22Rv1 (cell line): ENCODE results near the gene ZNF274.
"Not testable (repeated sequence)": the region's sequence is repeated elsewhere in the genome, so short reads cannot be mapped to it uniquely, and the experiment has no call there.

Experiments used
- H3K27ac ChIP-seq: fragments of 450-650 bp; 2 replicates; pipeline ENCODE4 v1.5.1; 2017
- ZFX ChIP-seq: fragments of 450-650 bp; IDR thresholded peaks from 2 replicates; pipeline ENCODE4 v1.6.1; 2017; ENCODE audit warnings: antibody characterized with exemption, borderline replicate concordance
- TF ChIP-seq, protein P1 (sequence below): fragments of 450-650 bp; IDR thresholded peaks from 2 replicates; pipeline ENCODE4 v1.5.1; 2017; ENCODE audit warnings: mild to moderate bottlenecking

The ZNF274 gene

DNA sequence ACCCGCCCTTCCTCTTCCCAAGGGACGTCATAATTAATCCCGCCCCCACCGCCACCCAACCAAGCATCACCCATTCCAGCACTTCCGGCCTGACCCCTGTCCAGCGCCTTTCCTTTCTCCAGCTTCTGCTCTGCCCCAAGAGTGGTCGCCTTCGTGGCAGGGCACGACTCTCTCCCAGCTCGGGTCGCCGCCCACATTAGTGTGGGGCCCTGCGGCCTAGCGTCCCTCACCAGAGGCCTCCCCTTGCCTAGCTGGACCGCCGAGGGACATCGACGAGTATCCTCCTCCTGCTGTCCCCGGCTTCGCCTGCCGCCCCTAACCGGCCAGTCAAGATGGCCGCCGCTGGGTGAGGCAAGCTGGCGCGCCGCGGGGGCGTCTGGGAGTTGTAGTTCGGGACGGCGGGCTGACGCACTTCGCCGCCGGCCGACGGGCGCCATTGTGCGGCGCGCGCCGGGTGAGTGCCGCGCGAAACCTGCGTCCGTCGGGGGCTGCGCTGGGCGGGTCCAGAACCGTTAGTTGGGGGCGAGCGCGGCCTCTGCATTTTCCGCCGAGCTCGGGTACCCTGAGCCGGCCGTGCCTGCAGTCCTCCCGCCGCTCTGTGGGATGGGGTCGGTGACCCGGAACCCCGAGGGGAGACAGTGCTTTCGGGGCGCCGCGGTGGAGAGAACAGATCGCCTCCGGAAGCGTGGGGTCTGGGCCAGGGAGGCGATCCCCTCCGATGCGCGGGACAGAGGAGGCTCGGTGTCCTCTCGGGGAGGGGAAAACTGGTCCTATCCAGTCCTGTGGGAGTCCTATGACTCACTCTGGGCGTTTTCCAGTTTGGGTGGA, at the start of gene ZNF274:
Gene ZNF274 (plus strand): TSS at position 73 of the 828 bp plus-strand sequence. CDS start 905 bp downstream, outside the sequence.
- TF ChIP-seq ZFX = no peak
- TF ChIP-seq, protein P1, sequence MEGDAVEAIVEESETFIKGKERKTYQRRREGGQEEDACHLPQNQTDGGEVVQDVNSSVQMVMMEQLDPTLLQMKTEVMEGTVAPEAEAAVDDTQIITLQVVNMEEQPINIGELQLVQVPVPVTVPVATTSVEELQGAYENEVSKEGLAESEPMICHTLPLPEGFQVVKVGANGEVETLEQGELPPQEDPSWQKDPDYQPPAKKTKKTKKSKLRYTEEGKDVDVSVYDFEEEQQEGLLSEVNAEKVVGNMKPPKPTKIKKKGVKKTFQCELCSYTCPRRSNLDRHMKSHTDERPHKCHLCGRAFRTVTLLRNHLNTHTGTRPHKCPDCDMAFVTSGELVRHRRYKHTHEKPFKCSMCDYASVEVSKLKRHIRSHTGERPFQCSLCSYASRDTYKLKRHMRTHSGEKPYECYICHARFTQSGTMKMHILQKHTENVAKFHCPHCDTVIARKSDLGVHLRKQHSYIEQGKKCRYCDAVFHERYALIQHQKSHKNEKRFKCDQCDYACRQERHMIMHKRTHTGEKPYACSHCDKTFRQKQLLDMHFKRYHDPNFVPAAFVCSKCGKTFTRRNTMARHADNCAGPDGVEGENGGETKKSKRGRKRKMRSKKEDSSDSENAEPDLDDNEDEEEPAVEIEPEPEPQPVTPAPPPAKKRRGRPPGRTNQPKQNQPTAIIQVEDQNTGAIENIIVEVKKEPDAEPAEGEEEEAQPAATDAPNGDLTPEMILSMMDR = no peak

GRCh38 chr19:58134244-58134643, 48.6 kb upstream of the ZNF274 start:
- no peak overlapping the region for H3K27ac ChIP-seq
- TF ChIP-seq ZFX = no peak
- TF ChIP-seq, protein P1 = no peak

More for the DNA sequence above, at the start of gene ZNF274:
- peak within 1 kb of the TSS; percentile 95 for H3K27ac ChIP-seq

DNA sequence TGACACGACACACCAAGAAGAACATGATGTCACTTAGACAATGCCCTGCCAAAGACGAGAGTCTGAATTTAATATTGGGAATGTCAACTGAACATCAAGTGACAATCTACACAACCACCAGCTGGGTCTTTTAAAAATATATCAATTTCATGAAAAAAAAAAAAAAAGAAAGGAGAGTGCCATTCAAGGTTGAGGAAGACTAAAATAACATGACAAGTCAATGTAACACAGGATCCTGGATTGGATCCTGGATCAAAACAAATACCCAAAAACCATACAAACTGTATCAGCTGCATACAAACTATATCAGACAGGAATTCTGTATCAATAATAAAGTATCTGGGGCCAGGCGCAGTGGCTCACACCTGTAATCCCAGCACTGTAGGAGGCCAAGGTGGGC, 37.0 kb upstream of the ZNF274 start:
- no peak for TF ChIP-seq ZFX
- TF ChIP-seq, protein P1 = no peak
- no peak overlapping the region for H3K27ac ChIP-seq

- not testable (repeated sequence) for H3K27ac ChIP-seq
Observed at GRCh38 chr19:58147475-58147874, 35.4 kb upstream of the ZNF274 start.

GRCh38 chr19:58150328-58150921, 32.4 kb upstream of the ZNF274 start, which contains the start of gene ZNF329:
TSS of gene ZNF329 (minus strand) at chr19:58150789. CDS start at chr19:58129503, 21,286 bp downstream.
- peak within 1 kb of the TSS; percentile 69 for H3K27ac ChIP-seq
- no peak for TF ChIP-seq ZFX
- TF ChIP-seq, protein P1 = no peak

DNA sequence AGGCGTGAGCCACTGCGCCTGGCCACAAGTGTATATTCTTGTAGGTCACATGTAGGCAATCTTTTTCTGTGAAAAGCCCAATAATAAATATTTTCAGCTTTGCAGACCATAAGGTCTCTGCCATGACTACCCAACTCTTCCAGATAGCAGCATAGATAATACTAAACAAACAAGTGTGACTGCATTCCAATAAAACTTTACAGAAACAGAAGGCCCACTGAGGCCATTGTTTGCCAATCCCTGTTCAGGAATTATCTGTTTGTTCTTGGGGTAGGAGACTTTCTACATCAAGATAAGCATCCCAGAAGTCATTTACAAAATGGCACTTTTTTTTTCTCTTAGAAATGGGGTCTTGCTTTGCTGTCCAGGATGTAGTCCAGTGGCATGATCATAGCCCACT, 29.5 kb upstream of the ZNF274 start:
- no peak overlapping the region for H3K27ac ChIP-seq
- TF ChIP-seq, protein P1 = no peak
- no peak for TF ChIP-seq ZFX

DNA sequence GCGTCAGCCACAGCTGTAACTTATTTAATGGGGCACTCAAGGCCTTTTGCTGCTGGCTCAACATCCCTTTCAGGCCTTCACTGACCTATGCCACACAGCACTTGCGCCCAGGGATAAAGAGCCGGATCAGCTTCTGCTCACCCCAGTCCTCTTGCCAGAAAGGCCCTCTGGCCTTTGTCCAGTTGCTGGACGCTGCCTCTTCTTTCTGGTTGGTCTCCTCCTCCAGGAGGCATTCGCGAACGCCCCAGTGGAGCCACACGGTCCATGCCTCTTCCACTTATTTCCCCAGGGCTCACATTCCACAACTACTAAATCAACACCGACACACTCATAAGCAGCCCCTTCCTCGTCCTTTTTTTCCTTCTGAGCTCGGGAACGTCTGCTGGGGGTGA, 28.6 kb upstream of the ZNF274 start:
- peak overlapping the region; percentile 59 for H3K27ac ChIP-seq
- TF ChIP-seq, protein P1 = no peak
